K562 (cell line): ENCODE measurements around the gene OARD1. TPM values are rescaled to one million over a fixed set of nuclear protein-coding genes. Genes with fewer than 3 reads are reported as not detected.

Experiments
- ATAC-seq: fragments of 200-7000 bp; cut with Tn5 transposase; 3 replicates; pipeline ENCODE4 v1.9.1; 2020; ENCODE audit warnings: moderate library complexity
- BruUV-seq: library from RNA; stranded (reverse); fragments of 400-500 nt; replicated peaks from 2 replicates; lab custom pipeline; 2021; lab: Mats Ljungman, UMichigan
- CTCF ChIA-PET: fragments of 300-600 bp; formaldehyde crosslinking; extraction: SDS; loops from one replicate; lab custom pipeline; 2021; ENCODE audit warnings: low intra/inter-chr PET ratio; lab: Yijun Ruan, JAX
- POLR2A ChIA-PET: fragments of 300-600, 350-650 bp; sonication (Branson Sonifier 250); formaldehyde crosslinking; extraction: SDS; loops from one replicate; lab custom pipeline; 2021; ENCODE audit warnings: antibody characterized with exemption, inconsistent platforms; lab: Yijun Ruan, JAX
- DNase-seq, 4 experiments: peaks; one replicate each; pipeline versions ENCODE4 v3.0.0 to v3.0.0-alpha.2; 2011 to 2018; ENCODE audit warnings: low spot score in 3 of 4, mixed read lengths in 3 of 4; ENCODE audit errors: extremely low read depth in 1 of 4
- FAIRE-seq: peaks from 2 replicates; lab custom pipeline; 2011; peaks lifted over from hg19 to GRCh38; lab: Jason Lieb, UNC
- H2AFZ ChIP-seq: 2 replicates; pipeline ENCODE4 v1.6.0; 2011; ENCODE audit warnings: low read depth, low read length, control low read depth, inconsistent platforms
- H3K27ac ChIP-seq: fragments of 200-600 bp; 3 replicates; pipeline ENCODE4 v1.8.0; 2011; ENCODE audit warnings: low read depth, mild to moderate bottlenecking, control low read depth, inconsistent platforms, low read length, moderate library complexity, mixed read lengths; ENCODE audit errors: extremely low read depth
- H3K27me3 ChIP-seq, 2 experiments: fragments of 300-600 bp in 1 of 2; 2 replicates in 1 of 2; 3 replicates in 1 of 2; pipeline versions ENCODE4 v1.6.0 to v1.8.0; 2011; ENCODE audit warnings: inconsistent platforms in 2 of 2, low read length in 2 of 2, mild to moderate bottlenecking in 1 of 2, mixed read lengths in 1 of 2, moderate library complexity in 1 of 2; ENCODE audit not compliant: control insufficient read depth in 2 of 2, insufficient read depth in 2 of 2
- H3K36me3 ChIP-seq: fragments of 300-600 bp; 3 replicates; pipeline ENCODE4 v1.8.0; 2011; ENCODE audit warnings: mild to moderate bottlenecking, low read length, inconsistent platforms; ENCODE audit not compliant: control insufficient read depth, insufficient read depth
- H3K4me1 ChIP-seq, 2 experiments: fragments of 200-600 bp in 1 of 2; replicated peaks in 1 of 2; 2 replicates in 1 of 2; 3 replicates in 1 of 2; pipeline versions ENCODE4 v1.5.1 to v1.8.0; 2011; ENCODE audit warnings: inconsistent platforms in 2 of 2, low read length in 2 of 2, mild to moderate bottlenecking in 1 of 2, mixed read lengths in 1 of 2, moderate library complexity in 1 of 2; ENCODE audit not compliant: control insufficient read depth in 2 of 2, insufficient read depth in 2 of 2
- H3K4me2 ChIP-seq: 2 replicates; pipeline ENCODE4 v1.6.1; 2011; ENCODE audit warnings: low read length, control low read depth, inconsistent platforms, mixed read lengths; ENCODE audit not compliant: insufficient read depth
- H3K4me3 ChIP-seq: fragments of 200-600 bp; sonication (generic), shearing (Covaris generic); 2 replicates; pipeline ENCODE4 v1.5.1; 2016; ENCODE audit warnings: control low read depth, inconsistent platforms
- H3K79me2 ChIP-seq: fragments of 200-600 bp; 3 replicates; pipeline ENCODE4 v1.8.0; 2011; ENCODE audit warnings: low read length, inconsistent platforms; ENCODE audit not compliant: control insufficient read depth, insufficient read depth
- H3K9ac ChIP-seq, 2 experiments: 2 replicates each; pipeline versions ENCODE4 v1.6.0 to v1.6.1; 2011; ENCODE audit warnings: low read depth in 2 of 2, low read length in 2 of 2, control low read depth in 1 of 2, inconsistent platforms in 1 of 2, mild to moderate bottlenecking in 1 of 2, mixed read lengths in 1 of 2; ENCODE audit not compliant: insufficient read depth in 1 of 2
- H3K9me1 ChIP-seq: one replicate; pipeline ENCODE4 v1.6.0; 2011; ENCODE audit warnings: inconsistent platforms, mild to moderate bottlenecking, low read length, moderate library complexity; ENCODE audit not compliant: control insufficient read depth, insufficient read depth
- H3K9me3 ChIP-seq: replicated peaks from 2 replicates; pipeline ENCODE4 v1.5.1; 2011; ENCODE audit warnings: low read depth, low read length, inconsistent platforms; ENCODE audit not compliant: control insufficient read depth, insufficient read depth
- H4K20me1 ChIP-seq: replicated peaks from 2 replicates; pipeline ENCODE4 v1.6.1; 2011; ENCODE audit warnings: low read length, inconsistent platforms, mixed read lengths; ENCODE audit not compliant: control insufficient read depth, insufficient read depth
- ARID3A ChIP-seq: IDR thresholded peaks from 2 replicates; pipeline ENCODE4 v1.6.1; 2012; ENCODE audit warnings: low read depth, low read length, improper control_type of control experiment, borderline replicate concordance
- CHD1 ChIP-seq: fragments of 200-600 bp; sonication (generic); IDR thresholded peaks from one replicate; pipeline ENCODE4 v1.6.1; 2012; ENCODE audit warnings: mild to moderate bottlenecking, moderate library complexity, low read length, inconsistent platforms
- DIDO1 ChIP-seq: fragments of 450-650 bp; IDR thresholded peaks from 2 replicates; pipeline ENCODE4 v1.6.1; 2016; ENCODE audit warnings: low read depth, missing biosample characterization, missing genetic modification characterization
- GTF2A2 ChIP-seq: IDR thresholded peaks from 2 replicates; pipeline ENCODE4 v1.6.1; 2016; ENCODE audit warnings: mild to moderate bottlenecking, missing genetic modification characterization, missing compliant biosample characterization
- HEY1 ChIP-seq: fragments of 250-450 bp; sonication (Bioruptor Pico); IDR thresholded peaks from 2 replicates; pipeline ENCODE4 v1.5.0; 2020; ENCODE audit warnings: mild to moderate bottlenecking, moderate library complexity, borderline replicate concordance
- HNRNPH1 ChIP-seq: fragments of 200-400 bp; formaldehyde crosslinking; optimal IDR thresholded peaks from 2 replicates; pipeline ENCODE3; 2017; ENCODE audit warnings: low read depth, mild to moderate bottlenecking, low read length, moderate library complexity
- KLF10 ChIP-seq: fragments of 250-450 bp; sonication (Bioruptor Pico); IDR thresholded peaks from 2 replicates; pipeline ENCODE4 v1.6.1; 2021; ENCODE audit warnings: matching md5 sums
- SIN3A ChIP-seq, 2 experiments: fragments of 150-350 bp in 1 of 2; IDR thresholded peaks; 2 replicates each; pipeline ENCODE4 v1.6.1; 2011 to 2016; ENCODE audit warnings: borderline replicate concordance in 2 of 2, low read depth in 2 of 2, low read length in 2 of 2, mild to moderate bottlenecking in 2 of 2, moderate library complexity in 2 of 2; ENCODE audit not compliant: control insufficient read depth in 1 of 2
- TFE3 ChIP-seq: fragments of 450-650 bp; formaldehyde crosslinking; IDR thresholded peaks from 2 replicates; pipeline ENCODE4 v1.4.0; 2020; ENCODE audit warnings: mild to moderate bottlenecking, mixed read lengths
- ZKSCAN3 ChIP-seq: fragments of 250-450 bp; sonication (Bioruptor Pico); IDR thresholded peaks from 2 replicates; pipeline ENCODE4 v1.4.0; 2020
- ZNF282 ChIP-seq: sonication (generic); formaldehyde crosslinking; IDR thresholded peaks from 2 replicates; pipeline ENCODE4 v1.8.1; 2023; ENCODE audit warnings: missing genetic modification reagents
- ZNF41 ChIP-seq: fragments of 250-450 bp; sonication (Bioruptor Pico); conservative IDR thresholded peaks from 2 replicates; pipeline ENCODE4 v1.4.0; 2020; ENCODE audit warnings: mild to moderate bottlenecking
- WGBS: fragments of 100-300 bp; shearing (Covaris generic); methylation state at CpG from one replicate; pipeline ENCODE4 v1.1.6; 2016; ENCODE audit warnings: low coverage, mixed read lengths; ENCODE audit not compliant: insufficient coverage; ENCODE audit errors: missing lambda C conversion rate; 5-methylcytosine and 5-hydroxymethylcytosine counted together
- in situ Hi-C: fragments of 300-500 bp; cut with MboI; formaldehyde crosslinking; loops from 4 replicates; pipeline ENCODE4 v1.15.0; 2018; ENCODE audit warnings: inconsistent platforms, mixed read lengths
- intact Hi-C: fragments of 100-400 bp; cut with micrococcal nuclease; formaldehyde crosslinking; loops from 2 replicates; pipeline ENCODE4 v1.14.2; 2022
- polyA plus RNA-seq, 8 experiments: library from polyadenylated mRNA; depleted of rRNA in 4 of 8; stranded (reverse) in 5 of 8; unstranded in 3 of 8; fragments of >200 nt; fragmentation: Nextera tagmentation in 2 of 8; fragmentation: Illumina TruSeq in 1 of 8; extraction: Ambion mirVana in 2 of 8; extraction: Trizol in 1 of 8; gene quantifications; 2 replicates each; pipeline versions ENCODE4 v1.2.1 to v1.2.3, GENCODE V29; 2011 to 2014; ENCODE audit warnings: inconsistent platforms in 1 of 8, missing spikeins in 1 of 8
- total RNA-seq, 7 experiments: library from RNA; depleted of rRNA in 6 of 7; stranded (reverse); fragments of >200 nt in 6 of 7; fragmentation: Illumina TruSeq in 2 of 7; extraction: Trizol in 2 of 7; gene quantifications; 2 replicates each; pipeline versions ENCODE4 v1.2.1 to v1.2.3, GENCODE V29; 2011 to 2021; ENCODE audit warnings: low replicate concordance in 1 of 7
- TF ChIP-seq, protein P1 (sequence below): fragments of 250-450 bp; sonication (Bioruptor Pico); IDR thresholded peaks from 2 replicates; pipeline ENCODE4 v1.8.0; 2021; ENCODE audit warnings: mild to moderate bottlenecking, moderate library complexity
- TF ChIP-seq, protein P2 (sequence below): fragments of 450-650 bp; IDR thresholded peaks from 2 replicates; pipeline ENCODE4 v1.6.1; 2016; ENCODE audit warnings: missing biosample characterization, missing genetic modification characterization
- TF ChIP-seq, protein P3 (sequence below): conservative IDR thresholded peaks from 2 replicates; pipeline ENCODE4 v1.6.1; 2011; ENCODE audit warnings: low read depth, mild to moderate bottlenecking, low read length; ENCODE audit not compliant: control insufficient read depth

Gene OARD1
- total and polyA plus RNA-seq, 9 of the 15 experiments (the other 6 are each of a cell fraction or from before 2014, with no cell fraction given): 43.4 to 88.3 (median 61.1) TPM

GRCh38 chr6:41036186-41036585 lies 36.0 kb downstream of the OARD1 start:
- in situ Hi-C loops: loop anchor here (25.0 kb wide), 1 partner anchor 1674 kb away; no protein-coding TSS in a partner anchor
- no TSS peak for BruUV-seq
- peaks cover 0 to 13% of the 10 kb centered on the region in 2 experiments; a peak in 2 of 5 replicates for H3K27me3 ChIP-seq
- peaks cover 4 to 9% of the 10 kb centered on the region in 2 experiments; a peak in 3 of 5 replicates for H3K4me1 ChIP-seq
- FAIRE-seq (no peak), DNase-seq (peak in 2 of 4 experiments; percentile 56 to 62), ATAC-seq (no peak)
- H3K9me3 ChIP-seq: no peaks in the 10 kb centered on the region
- CTCF ChIA-PET: interaction anchor here (0.6 kb wide), 1 partner anchor 36 kb away, joined by 3 read pairs; no protein-coding TSS in a partner anchor
- H3K36me3 ChIP-seq: no peaks in the 10 kb centered on the region
- intact Hi-C loops: no loop called here
- POLR2A ChIA-PET: interaction anchor here (0.7 to 1.4 kb wide), 2 partner anchors 39 to 299 kb away, joined by 3 read pairs; no protein-coding TSS in a partner anchor
- H3K9me1 ChIP-seq: peaks cover 3% of the 10 kb centered on the region
- H2AFZ ChIP-seq: no peak overlapping the region
- peaks cover 7% of the 10 kb centered on the region; the same call in 1 of the 2 replicates for H4K20me1 ChIP-seq
- 7% methylated on average over 3 of the region's 3 CpGs for WGBS
- H3K4me2 ChIP-seq: no peak overlapping the region
- no peaks in the 10 kb centered on the region for H3K79me2 ChIP-seq
- no peak overlapping the region for H3K4me3 ChIP-seq
- no peak overlapping the region for H3K27ac ChIP-seq
- H3K9ac ChIP-seq: no peak overlapping the region
- TF ChIP-seq, protein P1, sequence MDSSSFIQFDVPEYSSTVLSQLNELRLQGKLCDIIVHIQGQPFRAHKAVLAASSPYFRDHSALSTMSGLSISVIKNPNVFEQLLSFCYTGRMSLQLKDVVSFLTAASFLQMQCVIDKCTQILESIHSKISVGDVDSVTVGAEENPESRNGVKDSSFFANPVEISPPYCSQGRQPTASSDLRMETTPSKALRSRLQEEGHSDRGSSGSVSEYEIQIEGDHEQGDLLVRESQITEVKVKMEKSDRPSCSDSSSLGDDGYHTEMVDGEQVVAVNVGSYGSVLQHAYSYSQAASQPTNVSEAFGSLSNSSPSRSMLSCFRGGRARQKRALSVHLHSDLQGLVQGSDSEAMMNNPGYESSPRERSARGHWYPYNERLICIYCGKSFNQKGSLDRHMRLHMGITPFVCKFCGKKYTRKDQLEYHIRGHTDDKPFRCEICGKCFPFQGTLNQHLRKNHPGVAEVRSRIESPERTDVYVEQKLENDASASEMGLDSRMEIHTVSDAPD (CRISPR knock-in tag): no peak
- TF ChIP-seq TFE3 (CRISPR knock-in tag): no peak
- no peak for TF ChIP-seq ARID3A
- TF ChIP-seq HNRNPH1: no peak
- no peak for TF ChIP-seq SIN3A (IDR thresholded peaks at IDR 0.05; ENCODE audit: borderline replicate concordance in 2 of 2, control insufficient read depth in 1 of 2, low read depth in 2 of 2, low read length in 2 of 2)
- no peak for TF ChIP-seq GTF2A2
- TF ChIP-seq, protein P2, sequence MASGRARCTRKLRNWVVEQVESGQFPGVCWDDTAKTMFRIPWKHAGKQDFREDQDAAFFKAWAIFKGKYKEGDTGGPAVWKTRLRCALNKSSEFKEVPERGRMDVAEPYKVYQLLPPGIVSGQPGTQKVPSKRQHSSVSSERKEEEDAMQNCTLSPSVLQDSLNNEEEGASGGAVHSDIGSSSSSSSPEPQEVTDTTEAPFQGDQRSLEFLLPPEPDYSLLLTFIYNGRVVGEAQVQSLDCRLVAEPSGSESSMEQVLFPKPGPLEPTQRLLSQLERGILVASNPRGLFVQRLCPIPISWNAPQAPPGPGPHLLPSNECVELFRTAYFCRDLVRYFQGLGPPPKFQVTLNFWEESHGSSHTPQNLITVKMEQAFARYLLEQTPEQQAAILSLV (tag): no peak
- TF ChIP-seq CHD1: no peak
- TF ChIP-seq HEY1: no peak
- TF ChIP-seq KLF10 (CRISPR knock-in tag): no peak
- no peak for TF ChIP-seq ZNF41 (CRISPR knock-in tag)
- no peak for TF ChIP-seq ZKSCAN3 (CRISPR knock-in tag)
- TF ChIP-seq, protein P3, sequence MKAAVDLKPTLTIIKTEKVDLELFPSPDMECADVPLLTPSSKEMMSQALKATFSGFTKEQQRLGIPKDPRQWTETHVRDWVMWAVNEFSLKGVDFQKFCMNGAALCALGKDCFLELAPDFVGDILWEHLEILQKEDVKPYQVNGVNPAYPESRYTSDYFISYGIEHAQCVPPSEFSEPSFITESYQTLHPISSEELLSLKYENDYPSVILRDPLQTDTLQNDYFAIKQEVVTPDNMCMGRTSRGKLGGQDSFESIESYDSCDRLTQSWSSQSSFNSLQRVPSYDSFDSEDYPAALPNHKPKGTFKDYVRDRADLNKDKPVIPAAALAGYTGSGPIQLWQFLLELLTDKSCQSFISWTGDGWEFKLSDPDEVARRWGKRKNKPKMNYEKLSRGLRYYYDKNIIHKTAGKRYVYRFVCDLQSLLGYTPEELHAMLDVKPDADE: no peak
- TF ChIP-seq ZNF282 (CRISPR knock-in tag): no peak
- no peak for TF ChIP-seq DIDO1
